ENCODE data around the gene ANKK1. TPM values are rescaled to one million over a fixed set of nuclear protein-coding genes. Genes with fewer than 3 reads are reported as not detected.

The ANKK1 gene
- total and polyA plus RNA-seq, 4 donors = 0.01 to 0.08 TPM; not detected in 2

- Histone ChIP-seq H3K9ac (ENCODE audit: low read depth in 1 of 2, low read length in 2 of 2) (no peak overlapping the region), H3K9me3 (ENCODE audit: control insufficient read depth in 4 of 4, low read length in 3 of 4) (no peaks in the 10 kb centered on the region), H3K36me3 (ENCODE audit: control insufficient read depth in 4 of 4, insufficient read depth in 3 of 4, low read depth in 1 of 4, low read length in 3 of 4) (no peaks in the 10 kb centered on the region), H3K27me3 (ENCODE audit: control insufficient read depth in 4 of 4, insufficient read depth in 4 of 4, low read length in 3 of 4) (no peaks in the 10 kb centered on the region), H3K4me3 (ENCODE audit: low read depth in 1 of 3, low read length in 3 of 3) (no peak overlapping the region), H3K4me1 (ENCODE audit: control insufficient read depth in 4 of 4, insufficient read depth in 4 of 4, low read length in 3 of 4) (no peaks in the 10 kb centered on the region), H3K27ac (ENCODE audit: low read depth in 1 of 2, low read length in 2 of 2) (no peak overlapping the region)
- TF ChIP-seq FOXA2 (IDR thresholded peaks at IDR 0.05) (no peak), ZBTB33 (IDR thresholded peaks at IDR 0.05) (no peak), EGR1 (IDR thresholded peaks at IDR 0.05; ENCODE audit: low read depth in 2 of 2) (no peak), GABPA (IDR thresholded peaks at IDR 0.05 in 1 of 2, conservative IDR thresholded peaks at IDR 0.05 in 1 of 2) (no peak), NR2F2 (IDR thresholded peaks at IDR 0.05) (no peak), HNF4A (conservative IDR thresholded peaks at IDR 0.05) (no peak), CTCF (IDR thresholded peaks at IDR 0.05; ENCODE audit: low read depth, low read length, missing input control) (no peak), REST (IDR thresholded peaks at IDR 0.05) (no peak)
- WGBS = 75% methylated on average over 14 of the region's 14 CpGs
- no peak for DNase-seq (ENCODE audit: low spot score)
These were observed 31.9 kb downstream of the ANKK1 start for GRCh38 chr11:113419454-113420003.

GRCh38 chr11:113420808-113421207, 33.2 kb downstream of the ANKK1 start:
- Histone ChIP-seq H3K4me1 (ENCODE audit: control insufficient read depth in 4 of 4, insufficient read depth in 4 of 4, low read length in 3 of 4) (no peaks in the 10 kb centered on the region), H3K9ac (ENCODE audit: low read depth in 1 of 2, low read length in 2 of 2) (no peak overlapping the region), H3K27ac (ENCODE audit: low read depth in 1 of 2, low read length in 2 of 2) (no peak overlapping the region), H3K27me3 (ENCODE audit: control insufficient read depth in 4 of 4, insufficient read depth in 4 of 4, low read length in 3 of 4) (no peaks in the 10 kb centered on the region), H3K36me3 (ENCODE audit: control insufficient read depth in 4 of 4, insufficient read depth in 3 of 4, low read depth in 1 of 4, low read length in 3 of 4) (no peaks in the 10 kb centered on the region), H3K4me3 (ENCODE audit: low read depth in 1 of 3, low read length in 3 of 3) (no peak overlapping the region), H3K9me3 (ENCODE audit: control insufficient read depth in 4 of 4, low read length in 3 of 4) (no peaks in the 10 kb centered on the region)
- no peak for DNase-seq (ENCODE audit: low spot score)
- 47% methylated on average over 2 of the region's 2 CpGs for WGBS
- TF ChIP-seq EGR1 (IDR thresholded peaks at IDR 0.05; ENCODE audit: low read depth in 2 of 2) = no peak
- no peak for TF ChIP-seq NR2F2 (IDR thresholded peaks at IDR 0.05)
- no peak for TF ChIP-seq GABPA (IDR thresholded peaks at IDR 0.05 in 1 of 2, conservative IDR thresholded peaks at IDR 0.05 in 1 of 2)
- no peak for TF ChIP-seq HNF4G (IDR thresholded peaks at IDR 0.05)
- TF ChIP-seq RAD21 (IDR thresholded peaks at IDR 0.05) = no peak
- TF ChIP-seq FOXA1 (IDR thresholded peaks at IDR 0.05) = no peak
- TF ChIP-seq TAF1 (conservative IDR thresholded peaks at IDR 0.05) = no peak
- TF ChIP-seq YY1 (IDR thresholded peaks at IDR 0.05) = no peak
- no peak for TF ChIP-seq ZBTB33 (IDR thresholded peaks at IDR 0.05)
- no peak for TF ChIP-seq CTCF (IDR thresholded peaks at IDR 0.05; ENCODE audit: low read depth, low read length, missing input control)
- no peak for TF ChIP-seq ATF3 (IDR thresholded peaks at IDR 0.05)
- TF ChIP-seq HNF4A (conservative IDR thresholded peaks at IDR 0.05) = no peak
- TF ChIP-seq JUND (IDR thresholded peaks at IDR 0.05) = no peak
- TF ChIP-seq FOXA2 (IDR thresholded peaks at IDR 0.05) = no peak

All from liver (tissue), 9 donors.